GM18909 (cell line): ENCODE results near the gene PSMA5.
"Not testable (repeated sequence)": the region's sequence is repeated elsewhere in the genome, so short reads cannot be mapped to it uniquely, and the experiment has no call there.

Experiments
- ATAC-seq: cut with Tn5 transposase; IDR thresholded peaks from one replicate; pipeline ENCODE4 v1.9.1; 2021; ENCODE audit warnings: mild to moderate bottlenecking; ENCODE audit not compliant: unreplicated experiment, poor library complexity

PSMA5 gene

GRCh38 chr1:109434484-109434883 is 8.2 kb upstream of the PSMA5 start:
- ATAC-seq: no peak

GRCh38 chr1:109433322-109433721 is 7.1 kb upstream of the PSMA5 start:
- no peak for ATAC-seq

DNA sequence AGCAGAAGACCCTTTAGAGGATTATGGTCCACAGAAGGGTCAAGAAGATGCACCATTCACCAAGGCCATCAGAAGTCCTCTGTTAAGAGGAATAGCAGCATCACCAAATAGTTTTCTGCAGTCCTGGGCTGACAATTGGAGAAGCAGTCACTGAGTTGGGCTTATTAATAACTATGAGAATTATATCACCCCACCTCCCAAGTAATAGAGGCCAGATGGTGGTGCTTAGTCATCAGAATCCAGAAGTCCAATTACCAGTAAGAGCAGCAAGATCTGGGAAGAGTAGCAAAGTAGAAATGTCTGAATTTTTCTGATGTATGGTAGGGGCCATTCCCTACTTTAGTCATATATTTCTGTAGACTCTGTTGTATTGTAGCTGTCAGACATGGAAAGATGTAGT is 6.1 kb upstream of the PSMA5 start:
- ATAC-seq: no peak

DNA sequence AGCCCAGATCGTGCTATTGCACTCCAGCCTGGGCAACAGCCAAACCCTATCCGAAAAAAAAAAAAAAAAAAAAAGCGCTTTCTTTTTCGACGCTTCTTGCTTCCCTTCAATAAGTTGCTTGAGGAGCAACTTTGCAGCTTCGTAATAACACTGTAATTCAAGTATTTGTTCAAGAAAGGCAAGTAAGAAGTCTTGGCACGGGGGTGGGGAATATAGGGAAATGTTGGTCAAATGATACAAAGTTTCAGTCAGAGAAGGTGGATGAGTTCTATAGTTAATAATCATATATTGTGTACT is 871 bp upstream of the PSMA5 start:
- ATAC-seq: no peak

- ATAC-seq: peak; percentile 29
Observed at GRCh38 chr1:109425391-109426280, 612 bp downstream of the PSMA5 start.

DNA sequence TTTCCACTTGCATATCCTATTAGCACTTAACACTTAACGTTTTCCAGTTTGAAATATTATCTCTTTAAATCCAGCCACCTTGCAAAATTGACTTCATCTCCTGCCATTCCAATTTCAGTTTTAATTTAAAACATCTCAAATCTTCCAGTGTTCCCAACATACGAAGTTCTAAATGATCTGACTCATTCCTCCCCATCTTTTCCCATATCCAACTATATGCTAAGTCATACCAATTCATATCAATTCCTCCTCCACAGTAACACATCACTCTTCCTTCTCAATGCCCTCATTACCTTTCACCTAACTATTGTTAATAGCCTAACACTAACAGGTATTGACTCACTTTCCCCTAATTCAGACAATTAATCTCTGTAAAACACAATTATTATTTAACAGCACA is 2.8 kb downstream of the PSMA5 start:
- ATAC-seq: no peak

- no peak for ATAC-seq
Observed at GRCh38 chr1:109412551-109412950, 13.7 kb downstream of the PSMA5 start.

GRCh38 chr1:109404838-109405237 is 21.4 kb downstream of the PSMA5 start:
- ATAC-seq: no peak

- ATAC-seq: no peak
Observed at GRCh38 chr1:109402025-109402424, 24.2 kb downstream of the PSMA5 start.

DNA sequence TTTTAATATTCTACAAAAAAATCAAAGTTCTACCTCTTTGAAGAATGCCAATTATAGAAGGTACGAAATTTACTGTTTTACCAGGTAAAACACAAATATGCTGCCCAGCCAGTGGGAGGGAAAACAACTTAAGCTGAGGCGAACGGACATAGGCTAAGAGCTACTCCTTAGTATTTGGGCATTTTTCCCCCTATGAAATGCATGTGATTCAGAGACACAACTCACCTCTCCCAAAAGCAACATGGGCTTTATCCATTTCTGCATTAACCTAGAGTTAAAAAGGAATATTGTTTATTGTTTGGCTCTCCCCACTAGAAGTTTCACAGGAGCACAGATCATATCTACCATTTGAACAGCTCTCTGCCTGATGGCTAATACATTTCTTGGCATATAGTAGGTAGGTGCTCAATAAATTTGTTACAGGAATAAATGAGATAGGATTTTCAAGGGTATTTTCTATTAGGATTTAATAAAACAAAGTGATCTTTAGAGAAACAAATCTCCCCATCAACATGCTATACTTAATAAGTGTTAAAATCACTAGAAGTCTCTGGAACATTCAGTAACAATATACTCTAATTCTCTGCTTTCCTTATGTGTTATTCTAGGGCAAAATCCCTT is 26.1 kb downstream of the PSMA5 start:
- ATAC-seq: no peak

- no peak for ATAC-seq
Observed at GRCh38 chr1:109399326-109399957, 26.8 kb downstream of the PSMA5 start.

- no peak for ATAC-seq
Observed at GRCh38 chr1:109398343-109399225, 27.7 kb downstream of the PSMA5 start.

GRCh38 chr1:109397581-109398342 is 28.5 kb downstream of the PSMA5 start, which contains the start of gene SORT1:
Gene SORT1, minus strand, starts transcription at chr1:109397918. Its CDS starts 26 bp downstream, at chr1:109397892.
- peak; percentile 85 for ATAC-seq

- ATAC-seq: no peak
Observed at GRCh38 chr1:109396871-109397580, 29.2 kb downstream of the PSMA5 start.

GRCh38 chr1:109396513-109396839 is 29.8 kb downstream of the PSMA5 start:
- no peak for ATAC-seq

- ATAC-seq: no peak
Observed at GRCh38 chr1:109395602-109396512, 30.4 kb downstream of the PSMA5 start.

- ATAC-seq: not testable (repeated sequence)
Observed at GRCh38 chr1:109395282-109395599, 31.0 kb downstream of the PSMA5 start.

DNA sequence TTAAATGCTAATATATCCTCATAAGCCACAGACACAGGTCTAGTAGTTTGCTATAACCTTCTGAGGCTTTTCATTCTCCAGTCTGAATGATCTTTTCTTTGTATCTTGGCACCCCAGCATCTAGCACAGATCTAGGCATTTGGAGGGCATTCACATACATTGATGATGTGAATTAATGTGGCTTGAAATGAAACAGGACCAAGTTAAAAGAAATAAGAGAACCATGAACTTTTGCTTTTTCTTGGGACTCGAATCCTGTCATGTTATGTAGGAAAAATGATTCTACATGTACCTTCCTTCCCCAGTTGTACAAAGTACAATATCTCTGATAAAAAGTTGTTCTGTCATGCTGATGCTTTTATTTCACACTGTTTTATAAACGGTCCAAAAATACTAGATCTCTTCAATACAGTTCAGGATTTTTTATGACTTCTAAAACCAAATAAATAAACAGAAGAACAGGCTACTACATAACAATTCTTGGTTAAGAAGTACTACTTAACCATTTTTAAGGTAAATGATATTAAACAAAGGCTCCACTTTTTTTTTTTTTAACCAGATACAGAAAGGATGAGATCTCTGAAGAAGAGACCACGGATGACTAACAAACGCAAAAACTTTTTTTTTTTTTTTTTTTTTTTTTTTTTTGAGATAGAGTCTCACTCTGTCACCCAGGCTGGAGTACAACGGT is 31.5 kb downstream of the PSMA5 start:
- no peak for ATAC-seq
